Activated B cell treated with CpG ODN at 0.5 μM for 24 hours (primary cell): ENCODE results near the gene AMER3. TPM values are rescaled to one million over a fixed set of nuclear protein-coding genes. Genes with fewer than 3 reads are reported as not detected.

Source experiments
- ATAC-seq: fragments of 200-7000 bp; cut with Tn5 transposase; one replicate; pipeline ENCODE4 v1.10.0; 2021; ENCODE audit warnings: low read depth, mild to moderate bottlenecking, moderate library complexity
- CTCF ChIA-PET: fragments of 350-600 bp; sonication (Branson Sonifier 250); formaldehyde crosslinking; loops from one replicate; lab custom pipeline; 2021; ENCODE audit warnings: antibody characterized with exemption; lab: Charles Lee
- POLR2A ChIA-PET: fragments of 350-600 bp; sonication (Branson Sonifier 250); formaldehyde crosslinking; loops from one replicate; lab custom pipeline; 2021; ENCODE audit warnings: antibody characterized with exemption; lab: Charles Lee
- DNase-seq: peaks from one replicate; pipeline ENCODE4 v3.0.0; 2022
- H3K27ac Mint-ChIP-seq: one replicate; pipeline ENCODE4 v1.8.0; 2020; ENCODE audit warnings: mixed read lengths
- H3K27me3 Mint-ChIP-seq: one replicate; pipeline ENCODE4 v1.8.0; 2021; ENCODE audit warnings: mixed read lengths
- H3K36me3 Mint-ChIP-seq: one replicate; pipeline ENCODE4 v1.8.0; 2021; ENCODE audit warnings: low read depth, mixed read lengths
- H3K4me1 Mint-ChIP-seq: one replicate; pipeline ENCODE4 v1.8.0; 2021; ENCODE audit warnings: mixed read lengths
- H3K4me3 Mint-ChIP-seq: one replicate; pipeline ENCODE4 v1.8.0; 2020; ENCODE audit warnings: mild to moderate bottlenecking, mixed read lengths
- H3K9me3 Mint-ChIP-seq: one replicate; pipeline ENCODE4 v1.8.0; 2020; ENCODE audit warnings: mixed read lengths
- CTCF ChIP-seq: fragments of 200-600 bp; IDR thresholded peaks from one replicate; pipeline ENCODE4 v1.8.0; 2022; ENCODE audit warnings: antibody characterized with exemption, mild to moderate bottlenecking
- intact Hi-C: fragments of 100-400 bp; cut with micrococcal nuclease; formaldehyde crosslinking; loops from one replicate; pipeline ENCODE4 v1.15.1; 2024
- total RNA-seq: library from RNA; stranded (reverse); gene quantifications from 2 replicates; pipeline ENCODE4 v1.2.3, GENCODE V29; 2022

Gene AMER3
- total RNA-seq, 1 donor from 2014 or later = not detected

- DNase-seq (no peak), ATAC-seq (no peak)
- Mint-ChIP-seq H3K27me3 (peaks cover 6% of the 10 kb centered on the region), H3K27ac (no peak overlapping the region), H3K9me3 (no peaks in the 10 kb centered on the region), H3K36me3 (no peaks in the 10 kb centered on the region), H3K4me1 (peaks cover 2% of the 10 kb centered on the region), H3K4me3 (no peak overlapping the region)
- no peak for TF ChIP-seq CTCF
- ChIA-PET POLR2A (interaction anchor here (0.5 kb wide), 1 partner anchor 82 kb away, joined by 3 read pairs; no protein-coding TSS in a partner anchor), CTCF (no interaction called here)
- intact Hi-C loops = loop anchor here (10.0 kb wide), 1 partner anchor 637 kb away; no protein-coding TSS in a partner anchor
Observed at GRCh38 chr2:130791617-130791939, 36.2 kb downstream of the AMER3 start.

GRCh38 chr2:130795431-130795830 is 40.1 kb downstream of the AMER3 start:
- intact Hi-C loops = loop anchor here (5.0 to 10.0 kb wide), 5 partner anchors 42 to 641 kb away; partner anchors contain the start of gene ARHGEF4
- TF ChIP-seq CTCF = no peak
- H3K36me3 Mint-ChIP-seq = no peaks in the 10 kb centered on the region
- ChIA-PET CTCF (interaction anchor here (3.8 to 7.3 kb wide), 2 partner anchors 79 to 126 kb away, joined by 33 to 132 read pairs; no protein-coding TSS in a partner anchor), POLR2A (no interaction called here)
- peaks cover 7% of the 10 kb centered on the region for H3K4me1 Mint-ChIP-seq
- no peak overlapping the region for H3K27ac Mint-ChIP-seq
- ATAC-seq (no peak), DNase-seq (no peak)
- H3K27me3 Mint-ChIP-seq = peaks cover 3% of the 10 kb centered on the region
- no peaks in the 10 kb centered on the region for H3K9me3 Mint-ChIP-seq
- H3K4me3 Mint-ChIP-seq = no peak overlapping the region

GRCh38 chr2:130796290-130796689 is 41.0 kb downstream of the AMER3 start:
- intact Hi-C loops = loop anchor here (2.0 to 10.0 kb wide), 6 partner anchors 41 to 641 kb away; partner anchors contain the start of genes ARHGEF4 and FAM168B
- ATAC-seq = no peak
- ChIA-PET CTCF (interaction anchor here (3.8 to 7.3 kb wide), 2 partner anchors 78 to 125 kb away, joined by 33 to 132 read pairs; no protein-coding TSS in a partner anchor), POLR2A (no interaction called here)
- no peaks in the 10 kb centered on the region for H3K36me3 Mint-ChIP-seq
- no peaks in the 10 kb centered on the region for H3K9me3 Mint-ChIP-seq
- H3K27me3 Mint-ChIP-seq = peaks cover 3% of the 10 kb centered on the region
- TF ChIP-seq CTCF = no peak
- H3K4me1 Mint-ChIP-seq = peaks cover 7% of the 10 kb centered on the region
- H3K4me3 Mint-ChIP-seq = peak overlapping the region; percentile 19
- DNase-seq = no peak
- no peak overlapping the region for H3K27ac Mint-ChIP-seq

GRCh38 chr2:130797493-130798435 is 42.4 kb downstream of the AMER3 start:
- ATAC-seq (peak; percentile 93), DNase-seq (peak; percentile 91)
- intact Hi-C loops = loop anchor here (1.0 to 10.0 kb wide), 13 partner anchors 27 to 695 kb away; partner anchors contain the start of genes ARHGEF4, FAM168B, MZT2A and PLEKHB2
- ChIA-PET POLR2A (interaction anchor here (0.6 to 2.0 kb wide), 8 partner anchors 11 to 695 kb away, joined by 3 to 17 read pairs (median 5); partner anchors contain the start of genes ARHGEF4 and FAM168B), CTCF (interaction anchor here (0.7 to 7.3 kb wide), 12 partner anchors 10 to 456 kb away, joined by 3 to 132 read pairs (median 4); partner anchors contain the start of gene IMP4)
- Mint-ChIP-seq H3K36me3 (no peaks in the 10 kb centered on the region), H3K27me3 (peaks cover 3% of the 10 kb centered on the region), H3K4me1 (peaks cover 7% of the 10 kb centered on the region), H3K9me3 (no peaks in the 10 kb centered on the region), H3K4me3 (peak overlapping the region; percentile 77), H3K27ac (no peak overlapping the region)
- no peak for TF ChIP-seq CTCF
